ENCODE measurements around the gene PRKN.

Gene PRKN

GRCh38 chr6:161479376-161479775 lies 1248.2 kb downstream of the PRKN start:
- Histone ChIP-seq H3K36me3 (ENCODE audit: insufficient read depth) (no peaks in the 10 kb centered on the region), H2AFZ (ENCODE audit: low read depth) (no peak overlapping the region), H3K4me1 (ENCODE audit: low read depth, poor library complexity, severe bottlenecking) (no peaks in the 10 kb centered on the region), H3K27me3 (ENCODE audit: insufficient read depth, low read depth) (no peaks in the 10 kb centered on the region), H3K4me2 (no peak overlapping the region), H3K79me2 (ENCODE audit: insufficient read depth, low read depth) (no peaks in the 10 kb centered on the region), H3K27ac (no peak overlapping the region), H4K20me1 (ENCODE audit: insufficient read depth) (no peaks in the 10 kb centered on the region), H3K4me3 (IDR thresholded peaks at IDR 0.05; ENCODE audit: insufficient read depth, low read depth, low read length) (no peak overlapping the region), H3K9ac (no peak overlapping the region)
- no peak for TF ChIP-seq CTCF (conservative IDR thresholded peaks at IDR 0.05; ENCODE audit: low read depth, low read length)

- Histone ChIP-seq H2AFZ (ENCODE audit: low read depth) (no peak overlapping the region), H3K27ac (no peak overlapping the region), H3K4me3 (IDR thresholded peaks at IDR 0.05; ENCODE audit: insufficient read depth, low read depth, low read length) (no peak overlapping the region), H3K36me3 (ENCODE audit: insufficient read depth) (no peaks in the 10 kb centered on the region), H3K27me3 (ENCODE audit: insufficient read depth, low read depth) (no peaks in the 10 kb centered on the region), H3K79me2 (ENCODE audit: insufficient read depth, low read depth) (no peaks in the 10 kb centered on the region), H4K20me1 (ENCODE audit: insufficient read depth) (no peaks in the 10 kb centered on the region), H3K4me2 (no peak overlapping the region), H3K4me1 (ENCODE audit: low read depth, poor library complexity, severe bottlenecking) (no peaks in the 10 kb centered on the region), H3K9ac (no peak overlapping the region)
- TF ChIP-seq CTCF (conservative IDR thresholded peaks at IDR 0.05; ENCODE audit: low read depth, low read length) = no peak
Observed at GRCh38 chr6:161477876-161478425, 1249.6 kb downstream of the PRKN start.

GRCh38 chr6:161476711-161477110 lies 1250.9 kb downstream of the PRKN start:
- Histone ChIP-seq H3K4me2 (no peak overlapping the region), H3K79me2 (ENCODE audit: insufficient read depth, low read depth) (no peaks in the 10 kb centered on the region), H3K4me1 (ENCODE audit: low read depth, poor library complexity, severe bottlenecking) (no peaks in the 10 kb centered on the region), H3K27ac (no peak overlapping the region), H2AFZ (ENCODE audit: low read depth) (no peak overlapping the region), H3K27me3 (ENCODE audit: insufficient read depth, low read depth) (no peaks in the 10 kb centered on the region), H3K4me3 (IDR thresholded peaks at IDR 0.05; ENCODE audit: insufficient read depth, low read depth, low read length) (no peak overlapping the region), H4K20me1 (ENCODE audit: insufficient read depth) (no peaks in the 10 kb centered on the region), H3K36me3 (ENCODE audit: insufficient read depth) (no peaks in the 10 kb centered on the region), H3K9ac (no peak overlapping the region)
- no peak for TF ChIP-seq CTCF (conservative IDR thresholded peaks at IDR 0.05; ENCODE audit: low read depth, low read length)

- H3K36me3 ChIP-seq (ENCODE audit: insufficient read depth) = no peaks in the 10 kb centered on the region
- H3K79me2 ChIP-seq (ENCODE audit: insufficient read depth, low read depth) = no peaks in the 10 kb centered on the region
- no peak overlapping the region for H3K4me2 ChIP-seq
- no peak overlapping the region for H3K27ac ChIP-seq
- no peak overlapping the region for H3K9ac ChIP-seq
- no peaks in the 10 kb centered on the region for H3K4me1 ChIP-seq (ENCODE audit: low read depth, poor library complexity, severe bottlenecking)
- TF ChIP-seq CTCF (conservative IDR thresholded peaks at IDR 0.05; ENCODE audit: low read depth, low read length) = no peak
- no peaks in the 10 kb centered on the region for H4K20me1 ChIP-seq (ENCODE audit: insufficient read depth)
- no peak overlapping the region for H2AFZ ChIP-seq (ENCODE audit: low read depth)
- H3K27me3 ChIP-seq (ENCODE audit: insufficient read depth, low read depth) = no peaks in the 10 kb centered on the region
- no peak overlapping the region for H3K4me3 ChIP-seq (IDR thresholded peaks at IDR 0.05; ENCODE audit: insufficient read depth, low read depth, low read length)
Observed at GRCh38 chr6:161465403-161465802, 1262.2 kb downstream of the PRKN start.
